Transverse colon (tissue), 1 donor: Measurements from ENCODE around the gene FAT3.

Source experiments
- EP300 ChIP-seq: sonication (generic); formaldehyde crosslinking; IDR thresholded peaks from one replicate; pipeline ENCODE4 v1.6.1; 2017; ENCODE audit warnings: antibody characterized with exemption, low read depth
- POLR2A ChIP-seq: fragments of 450-650 bp; IDR thresholded peaks from one replicate; pipeline ENCODE4 v1.6.1; 2016; ENCODE audit warnings: antibody characterized with exemption, mild to moderate bottlenecking, moderate library complexity

DNA sequence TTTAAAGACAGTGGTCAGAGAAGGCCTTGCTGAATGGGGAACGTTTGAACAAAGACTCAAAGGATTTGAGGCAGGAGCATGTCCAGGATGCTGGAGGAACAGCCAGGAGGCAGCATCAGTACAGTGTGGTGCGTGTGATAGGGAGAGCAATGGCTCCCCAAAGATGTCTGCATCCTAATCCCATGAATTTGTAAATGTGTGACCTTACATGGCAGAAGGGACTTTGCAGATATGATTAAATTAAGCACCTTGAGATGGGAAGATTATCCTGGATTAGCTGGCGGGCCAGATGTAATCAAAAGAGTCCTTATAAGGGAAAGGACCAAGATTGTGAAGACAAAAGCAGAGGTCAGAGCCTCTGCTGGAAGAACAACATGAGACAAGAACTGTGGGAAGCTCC lies 24.6 kb upstream of the FAT3 start:
- TF ChIP-seq POLR2A = no peak
- TF ChIP-seq EP300 = no peak
